K562 treated with DMSO at 1 percent for 4 hours (cell line): ENCODE measurements around the gene HS6ST1. TPM values are rescaled to one million over a fixed set of nuclear protein-coding genes. Genes with fewer than 3 reads are reported as not detected.

Experiments used
- total RNA-seq: library from RNA; unstranded; fragments of 300-600 nt; gene quantifications from 2 replicates; pipeline ENCODE4 v1.2.3, GENCODE V29; 2022; ENCODE audit not compliant: insufficient read depth

HS6ST1 gene, protein sequence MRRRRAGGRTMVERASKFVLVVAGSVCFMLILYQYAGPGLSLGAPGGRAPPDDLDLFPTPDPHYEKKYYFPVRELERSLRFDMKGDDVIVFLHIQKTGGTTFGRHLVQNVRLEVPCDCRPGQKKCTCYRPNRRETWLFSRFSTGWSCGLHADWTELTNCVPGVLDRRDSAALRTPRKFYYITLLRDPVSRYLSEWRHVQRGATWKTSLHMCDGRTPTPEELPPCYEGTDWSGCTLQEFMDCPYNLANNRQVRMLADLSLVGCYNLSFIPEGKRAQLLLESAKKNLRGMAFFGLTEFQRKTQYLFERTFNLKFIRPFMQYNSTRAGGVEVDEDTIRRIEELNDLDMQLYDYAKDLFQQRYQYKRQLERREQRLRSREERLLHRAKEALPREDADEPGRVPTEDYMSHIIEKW
- 16.4 and 16.8 TPM in 2 replicates for total RNA-seq

DNA sequence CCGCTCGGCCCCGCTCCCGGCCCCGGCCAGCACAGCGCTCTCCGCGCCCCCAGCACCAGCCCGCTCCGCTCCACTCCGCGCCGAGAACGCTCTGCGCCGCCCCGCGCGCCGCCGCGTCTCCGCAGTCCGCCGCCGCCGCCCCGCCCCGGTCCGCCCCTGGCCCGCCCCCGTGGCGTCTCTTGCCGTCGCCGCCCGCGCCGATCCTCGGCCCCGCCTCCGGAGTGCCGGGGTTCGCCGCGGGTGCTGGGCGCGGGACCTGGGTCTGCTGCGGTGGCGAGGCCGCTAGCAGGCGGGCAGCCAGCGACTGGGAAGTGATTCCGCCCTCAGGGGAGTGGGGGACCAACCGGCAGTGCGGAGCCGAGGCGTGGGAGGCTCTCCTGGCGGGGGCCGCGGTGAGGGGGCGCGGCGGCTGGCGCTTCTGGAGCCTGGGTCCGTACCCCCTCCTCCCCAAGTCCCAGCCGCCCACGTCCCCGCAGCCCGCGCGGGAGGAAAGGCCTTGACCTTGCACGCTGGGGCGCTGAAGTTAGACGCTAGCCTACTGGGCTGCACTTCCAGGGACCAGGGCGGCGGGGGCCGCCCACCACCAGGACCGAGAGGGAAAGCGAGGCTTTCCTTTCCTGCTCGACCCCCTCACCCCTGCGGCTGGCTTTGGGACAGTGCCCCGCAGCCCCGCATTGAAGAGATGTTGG, at the start of gene HS6ST1:
Gene HS6ST1, minus strand, starts transcription at position 93 of the 689 bp plus-strand sequence. CDS start 305 bp downstream, outside the sequence.

Other genes starting within 250 kb of the HS6ST1 start
- 12.8 and 19.9 TPM in 2 replicates for gene UGGT1, start 227.7 kb downstream of the HS6ST1 start, total RNA-seq